Nephron progenitor cell (in vitro differentiated cells): ENCODE measurements around the gene MAGI1.

ENCODE experiments used
- DNase-seq: peaks from one replicate; pipeline ENCODE4 v3.0.0; 2021
- H3K27ac Mint-ChIP-seq: 2 replicates; pipeline ENCODE4 v1.8.0; 2021; ENCODE audit warnings: mild to moderate bottlenecking, moderate library complexity, mixed read lengths
- H3K27me3 Mint-ChIP-seq: 2 replicates; pipeline ENCODE4 v1.8.0; 2021; ENCODE audit warnings: mild to moderate bottlenecking, low read depth, mixed read lengths; ENCODE audit not compliant: poor library complexity
- H3K36me3 Mint-ChIP-seq: 2 replicates; pipeline ENCODE4 v1.8.0; 2021; ENCODE audit warnings: low read depth, mixed read lengths
- H3K4me1 Mint-ChIP-seq: 2 replicates; pipeline ENCODE4 v1.8.0; 2021; ENCODE audit warnings: mixed read lengths
- H3K4me3 Mint-ChIP-seq: 2 replicates; pipeline ENCODE4 v1.8.0; 2021; ENCODE audit warnings: mild to moderate bottlenecking, moderate library complexity, mixed read lengths
- H3K9me3 Mint-ChIP-seq: 2 replicates; pipeline ENCODE4 v1.8.0; 2021; ENCODE audit warnings: mild to moderate bottlenecking, moderate library complexity, mixed read lengths
- CTCF ChIP-seq: fragments of 200-600 bp; sonication (generic); IDR thresholded peaks from 2 replicates; pipeline ENCODE4 v1.5.0; 2021; ENCODE audit warnings: antibody characterized with exemption

MAGI1 gene

GRCh38 chr3:65914740-65915367, 123.9 kb downstream of the MAGI1 start:
- peaks cover 2% of the 10 kb centered on the region for H3K27me3 Mint-ChIP-seq
- no peak overlapping the region for H3K27ac Mint-ChIP-seq
- DNase-seq: no peak
- peaks cover 27% of the 10 kb centered on the region for H3K36me3 Mint-ChIP-seq
- H3K4me3 Mint-ChIP-seq: no peak overlapping the region
- H3K4me1 Mint-ChIP-seq: peaks cover 19% of the 10 kb centered on the region
- H3K9me3 Mint-ChIP-seq: peaks cover 37% of the 10 kb centered on the region
- no peak for TF ChIP-seq CTCF

GRCh38 chr3:65914032-65914739, 124.5 kb downstream of the MAGI1 start:
- Mint-ChIP-seq H3K36me3 (peaks cover 23% of the 10 kb centered on the region), H3K27ac (no peak overlapping the region), H3K4me3 (no peak overlapping the region), H3K4me1 (peaks cover 16% of the 10 kb centered on the region), H3K27me3 (peaks cover 2% of the 10 kb centered on the region), H3K9me3 (peaks cover 32% of the 10 kb centered on the region)
- no peak for DNase-seq
- no peak for TF ChIP-seq CTCF

- H3K4me1 Mint-ChIP-seq: peaks cover 20% of the 10 kb centered on the region
- H3K27me3 Mint-ChIP-seq: no peaks in the 10 kb centered on the region
- no peak for DNase-seq
- H3K9me3 Mint-ChIP-seq: peaks cover 16% of the 10 kb centered on the region
- no peak overlapping the region for H3K4me3 Mint-ChIP-seq
- H3K36me3 Mint-ChIP-seq: peaks cover 14% of the 10 kb centered on the region
- H3K27ac Mint-ChIP-seq: no peak overlapping the region
- no peak for TF ChIP-seq CTCF
These were observed 126.1 kb downstream of the MAGI1 start for GRCh38 chr3:65912647-65913046.

- no peak for TF ChIP-seq CTCF
- no peak overlapping the region for H3K4me3 Mint-ChIP-seq
- no peak overlapping the region for H3K27ac Mint-ChIP-seq
- no peaks in the 10 kb centered on the region for H3K36me3 Mint-ChIP-seq
- H3K4me1 Mint-ChIP-seq: peaks cover 40% of the 10 kb centered on the region
- DNase-seq: no peak
- no peaks in the 10 kb centered on the region for H3K9me3 Mint-ChIP-seq
- H3K27me3 Mint-ChIP-seq: no peaks in the 10 kb centered on the region
These were observed 130.1 kb downstream of the MAGI1 start for GRCh38 chr3:65908588-65908987.

- H3K27ac Mint-ChIP-seq: no peak overlapping the region
- H3K27me3 Mint-ChIP-seq: no peaks in the 10 kb centered on the region
These were observed 131.2 kb downstream of the MAGI1 start for GRCh38 chr3:65907232-65908130.

More at GRCh38 chr3:65907232-65908130, 131.2 kb downstream of the MAGI1 start:
- Mint-ChIP-seq H3K4me3 (no peak overlapping the region), H3K9me3 (no peaks in the 10 kb centered on the region), H3K36me3 (no peaks in the 10 kb centered on the region), H3K4me1 (peaks cover 49% of the 10 kb centered on the region)
- no peak for TF ChIP-seq CTCF
- DNase-seq: no peak
